AML-193 (cell line): ENCODE results near the gene CCDC134.
"Not testable (repeated sequence)": the region's sequence is repeated elsewhere in the genome, so short reads cannot be mapped to it uniquely, and the experiment has no call there.

ENCODE experiments used
- DNase-seq, 2 experiments: peaks; one replicate each; lab custom pipeline; 2025; lab: John Stamatoyannopoulos, UW

The CCDC134 gene

GRCh38 chr22:41823797-41824196 is 23.3 kb downstream of the CCDC134 start:
- DNase-seq: no peak

- DNase-seq: no peak
Measured at GRCh38 chr22:41825376-41825775, 24.9 kb downstream of the CCDC134 start.

GRCh38 chr22:41826021-41826420 is 25.5 kb downstream of the CCDC134 start:
- DNase-seq: no peak

- no peak for DNase-seq
Measured at GRCh38 chr22:41826430-41827383, 26.2 kb downstream of the CCDC134 start.

- DNase-seq: no peak
Measured at GRCh38 chr22:41827671-41828070, 27.2 kb downstream of the CCDC134 start.

- no peak for DNase-seq
Measured at GRCh38 chr22:41828516-41828915, 28.0 kb downstream of the CCDC134 start.

- DNase-seq: no peak
Measured at GRCh38 chr22:41830174-41830573, 29.7 kb downstream of the CCDC134 start.

GRCh38 chr22:41831383-41831782 is 30.9 kb downstream of the CCDC134 start:
- peak; percentile 64 to 75 for DNase-seq

- DNase-seq: peak in 1 of 2 experiments; percentile 10
Measured at GRCh38 chr22:41831828-41832552, 31.5 kb downstream of the CCDC134 start.

- DNase-seq: peak; percentile 97 to 99
Measured at GRCh38 chr22:41832553-41833368, 32.3 kb downstream of the CCDC134 start, which contains the start of gene SREBF2. TSS of gene SREBF2 (plus strand) at chr22:41833105. CDS start at chr22:41833271, 166 bp downstream.

- DNase-seq: peak; percentile 9 to 26
Measured at GRCh38 chr22:41833369-41834004, 33.0 kb downstream of the CCDC134 start.

- no peak for DNase-seq
Measured at GRCh38 chr22:41834005-41834944, 33.8 kb downstream of the CCDC134 start.

GRCh38 chr22:41835462-41835861 is 35.0 kb downstream of the CCDC134 start:
- DNase-seq: not testable (repeated sequence)

GRCh38 chr22:41836551-41836950 is 36.1 kb downstream of the CCDC134 start:
- no peak for DNase-seq

- no peak for DNase-seq
Measured at GRCh38 chr22:41838842-41839618, 38.6 kb downstream of the CCDC134 start.

GRCh38 chr22:41840216-41840615 is 39.7 kb downstream of the CCDC134 start:
- DNase-seq: no peak

GRCh38 chr22:41841085-41841712 is 40.7 kb downstream of the CCDC134 start:
- DNase-seq: no peak

GRCh38 chr22:41842996-41843970 is 42.8 kb downstream of the CCDC134 start:
- DNase-seq: no peak
